H1 (cell line): Measurements from ENCODE around the gene TXNDC11. TPM values are rescaled to one million over a fixed set of nuclear protein-coding genes. Genes with fewer than 3 reads are reported as not detected.

ENCODE experiments used
- BACH1 ChIP-seq: IDR thresholded peaks from 2 replicates; pipeline ENCODE4 v1.6.1; 2012; ENCODE audit warnings: low read length, improper control_type of control experiment
- BRCA1 ChIP-seq: IDR thresholded peaks from 2 replicates; pipeline ENCODE4 v1.6.1; 2012; ENCODE audit warnings: low read depth, low read length, improper control_type of control experiment
- EZH2 ChIP-seq: fragments of 200-600 bp; sonication (generic); IDR thresholded peaks from 2 replicates; pipeline ENCODE4 v1.7.1; 2012; ENCODE audit warnings: low read depth, mild to moderate bottlenecking, moderate library complexity, low read length, inconsistent platforms; ENCODE audit not compliant: severe bottlenecking
- GTF2F1 ChIP-seq: IDR thresholded peaks from 2 replicates; pipeline ENCODE4 v1.6.1; 2012; ENCODE audit warnings: low read depth, low read length, improper control_type of control experiment, borderline replicate concordance
- JUN ChIP-seq: IDR thresholded peaks from 2 replicates; pipeline ENCODE4 v1.6.1; 2011; ENCODE audit warnings: low read depth, mild to moderate bottlenecking, improper control_type of control experiment, low read length
- KDM1A ChIP-seq: fragments of 200-600, 300-600 bp; sonication (generic); IDR thresholded peaks from 2 replicates; pipeline ENCODE4 v1.7.1; 2016; ENCODE audit warnings: mild to moderate bottlenecking, low read length, borderline replicate concordance
- KDM5A ChIP-seq: fragments of 200-600 bp; IDR thresholded peaks from 2 replicates; pipeline ENCODE4 v1.7.1; 2012; ENCODE audit warnings: mild to moderate bottlenecking, low read length, inconsistent platforms, mixed read lengths
- ZNF274 ChIP-seq: IDR thresholded peaks from 2 replicates; pipeline ENCODE4 v1.7.0; 2012; ENCODE audit warnings: low read length, borderline replicate concordance; ENCODE audit errors: extremely low read depth
- polyA plus RNA-seq, 7 experiments: library from polyadenylated mRNA; depleted of rRNA in 3 of 7; stranded (reverse) in 5 of 7; unstranded in 2 of 7; fragments of >200 nt in 5 of 7; fragments of 200-250 nt in 2 of 7; gene quantifications; 1 replicate in 5 of 7; 2 replicates in 1 of 7; 4 replicates in 1 of 7; pipeline versions ENCODE4 v1.2.1 to v1.2.3, GENCODE V29; 2011 to 2013; ENCODE audit warnings: missing spikeins in 2 of 7, mixed read lengths in 2 of 7
- small RNA-seq: library from polyadenylated mRNA; stranded (forward); fragments of <200 nt; extraction: miRNeasy Mini kit (QIAGEN cat#:217004); gene quantifications from one replicate; pipeline ENCODE3, GENCODE V24; 2013; ENCODE audit not compliant: insufficient read depth
- total RNA-seq: library from RNA; stranded (reverse); fragmentation: NEBNext Ultra II Directional; extraction: Animal tissue kit (Norgen Biotek cat#: 25700); gene quantifications from 2 replicates; pipeline ENCODE4 v1.2.1, GENCODE V29; 2021
- TF ChIP-seq, protein P1 (sequence below): IDR thresholded peaks from 2 replicates; pipeline ENCODE4 v1.6.1; 2012; ENCODE audit warnings: low read length, inconsistent platforms
- TF ChIP-seq, protein P2 (sequence below): IDR thresholded peaks from 2 replicates; pipeline ENCODE4 v1.6.1; 2011; ENCODE audit warnings: low read depth, mild to moderate bottlenecking, low read length; ENCODE audit not compliant: insufficient read depth

The TXNDC11 gene
- total and polyA plus RNA-seq, 2 of the 8 experiments (the other 6 are each of a cell fraction or from before 2014, with no cell fraction given): 13.5 to 13.8 TPM

DNA sequence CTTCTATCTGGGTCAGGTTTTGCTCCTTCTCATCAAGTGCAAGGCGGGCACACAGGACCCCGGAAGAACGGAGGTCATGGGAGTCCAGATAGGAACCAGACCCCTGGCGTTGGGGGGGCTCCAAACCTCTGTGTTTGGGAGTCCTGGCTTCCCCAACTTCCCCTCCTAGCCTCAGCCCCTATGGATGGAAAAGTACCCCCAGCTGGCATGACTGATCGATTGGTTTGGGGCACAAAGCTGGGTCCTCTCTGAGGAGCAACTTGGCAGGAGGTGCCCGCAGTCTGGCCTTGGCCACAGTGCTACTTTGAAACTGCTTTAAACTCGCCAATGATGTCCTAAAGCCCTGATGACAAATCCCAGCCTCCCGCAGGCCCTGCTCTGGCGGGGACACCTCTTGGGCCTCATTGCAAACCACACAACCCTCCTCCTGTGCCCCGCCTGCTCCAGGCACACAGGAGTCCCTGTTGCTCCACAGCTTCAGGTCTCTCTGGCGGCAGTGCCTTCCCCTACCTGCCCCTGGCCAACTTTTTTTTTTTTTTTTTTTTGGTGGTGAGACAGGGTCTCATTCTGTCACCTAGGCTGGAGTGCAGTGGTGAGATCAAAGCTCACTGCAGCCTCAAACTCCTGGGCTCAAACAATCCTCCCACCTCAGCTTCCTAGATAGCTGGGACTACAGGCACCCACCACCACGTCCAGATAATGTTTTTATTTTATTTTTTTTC, 112.5 kb downstream of the TXNDC11 start (continued):
- no peak for TF ChIP-seq ZNF274
- no peak for TF ChIP-seq BRCA1
- TF ChIP-seq KDM1A: no peak
- no peak for TF ChIP-seq KDM5A
- no peak for TF ChIP-seq JUN
- TF ChIP-seq, protein P1, sequence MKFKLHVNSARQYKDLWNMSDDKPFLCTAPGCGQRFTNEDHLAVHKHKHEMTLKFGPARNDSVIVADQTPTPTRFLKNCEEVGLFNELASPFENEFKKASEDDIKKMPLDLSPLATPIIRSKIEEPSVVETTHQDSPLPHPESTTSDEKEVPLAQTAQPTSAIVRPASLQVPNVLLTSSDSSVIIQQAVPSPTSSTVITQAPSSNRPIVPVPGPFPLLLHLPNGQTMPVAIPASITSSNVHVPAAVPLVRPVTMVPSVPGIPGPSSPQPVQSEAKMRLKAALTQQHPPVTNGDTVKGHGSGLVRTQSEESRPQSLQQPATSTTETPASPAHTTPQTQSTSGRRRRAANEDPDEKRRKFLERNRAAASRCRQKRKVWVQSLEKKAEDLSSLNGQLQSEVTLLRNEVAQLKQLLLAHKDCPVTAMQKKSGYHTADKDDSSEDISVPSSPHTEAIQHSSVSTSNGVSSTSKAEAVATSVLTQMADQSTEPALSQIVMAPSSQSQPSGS: no peak
- no peak for TF ChIP-seq BACH1
- TF ChIP-seq EZH2: no peak
- TF ChIP-seq, protein P2, sequence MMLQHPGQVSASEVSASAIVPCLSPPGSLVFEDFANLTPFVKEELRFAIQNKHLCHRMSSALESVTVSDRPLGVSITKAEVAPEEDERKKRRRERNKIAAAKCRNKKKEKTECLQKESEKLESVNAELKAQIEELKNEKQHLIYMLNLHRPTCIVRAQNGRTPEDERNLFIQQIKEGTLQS: no peak
- no peak for TF ChIP-seq GTF2F1

Small RNA genes lying within 50 kb of the gene (small RNA-seq; reads per million reads assigned to genes)
- gene RF00017: not detected

Other genes starting within 250 kb of the TXNDC11 start
- 160 and 165 TPM in 2 replicates for gene LITAF, start 155.9 kb downstream of the TXNDC11 start, total RNA-seq
- 205 and 315 TPM in 2 replicates for gene LITAF, start 155.9 kb downstream of the TXNDC11 start, polyA plus RNA-seq (2011; rRNA removed)
- 60.6 and 66.9 TPM in 2 replicates for gene SNN, start 74.4 kb downstream of the TXNDC11 start, total RNA-seq
- 37.4 and 53.4 TPM in 2 replicates for gene SNN, start 74.4 kb downstream of the TXNDC11 start, polyA plus RNA-seq (2011; rRNA removed)
- gene ZC3H7A, start 54.4 kb upstream of the TXNDC11 start, total RNA-seq: 42.5 and 55.9 TPM in 2 replicates
- 23.3 and 32.0 TPM in 2 replicates for gene ZC3H7A, start 54.4 kb upstream of the TXNDC11 start, polyA plus RNA-seq (2011; rRNA removed)
- 274 and 292 TPM in 2 replicates for gene RSL1D1, start 108.7 kb upstream of the TXNDC11 start, total RNA-seq
- 18.0 and 41.3 TPM in 2 replicates for gene RSL1D1, start 108.7 kb upstream of the TXNDC11 start, polyA plus RNA-seq (2011; rRNA removed)
- gene GSPT1, start 173.1 kb upstream of the TXNDC11 start, total RNA-seq: 195 and 204 TPM in 2 replicates
- gene GSPT1, start 173.1 kb upstream of the TXNDC11 start, polyA plus RNA-seq (2011; rRNA removed): 32.9 and 51.0 TPM in 2 replicates
- gene NPIPB2, start 199.2 kb upstream of the TXNDC11 start, total RNA-seq: 4.6 and 7.5 TPM in 2 replicates
- gene NPIPB2, start 199.2 kb upstream of the TXNDC11 start, polyA plus RNA-seq (2011; rRNA removed): 5.8 and 8.3 TPM in 2 replicates
- gene TNFRSF17, start 222.4 kb upstream of the TXNDC11 start, total RNA-seq: not detected in 2 replicates
- gene TNFRSF17, start 222.4 kb upstream of the TXNDC11 start, polyA plus RNA-seq (2011; rRNA removed): not detected in 2 replicates
- 8.7 and 8.9 TPM in 2 replicates for gene SNX29, start 233.9 kb upstream of the TXNDC11 start, total RNA-seq
- 1.7 and 2.2 TPM in 2 replicates for gene SNX29, start 233.9 kb upstream of the TXNDC11 start, polyA plus RNA-seq (2011; rRNA removed)